Effector CD4-positive, alpha-beta T cell (primary cell): ENCODE results near the gene HCN2.

Experiments
- DNase-seq: peaks from one replicate; pipeline ENCODE4 v3.0.0-alpha.2; 2020

The HCN2 gene

DNA sequence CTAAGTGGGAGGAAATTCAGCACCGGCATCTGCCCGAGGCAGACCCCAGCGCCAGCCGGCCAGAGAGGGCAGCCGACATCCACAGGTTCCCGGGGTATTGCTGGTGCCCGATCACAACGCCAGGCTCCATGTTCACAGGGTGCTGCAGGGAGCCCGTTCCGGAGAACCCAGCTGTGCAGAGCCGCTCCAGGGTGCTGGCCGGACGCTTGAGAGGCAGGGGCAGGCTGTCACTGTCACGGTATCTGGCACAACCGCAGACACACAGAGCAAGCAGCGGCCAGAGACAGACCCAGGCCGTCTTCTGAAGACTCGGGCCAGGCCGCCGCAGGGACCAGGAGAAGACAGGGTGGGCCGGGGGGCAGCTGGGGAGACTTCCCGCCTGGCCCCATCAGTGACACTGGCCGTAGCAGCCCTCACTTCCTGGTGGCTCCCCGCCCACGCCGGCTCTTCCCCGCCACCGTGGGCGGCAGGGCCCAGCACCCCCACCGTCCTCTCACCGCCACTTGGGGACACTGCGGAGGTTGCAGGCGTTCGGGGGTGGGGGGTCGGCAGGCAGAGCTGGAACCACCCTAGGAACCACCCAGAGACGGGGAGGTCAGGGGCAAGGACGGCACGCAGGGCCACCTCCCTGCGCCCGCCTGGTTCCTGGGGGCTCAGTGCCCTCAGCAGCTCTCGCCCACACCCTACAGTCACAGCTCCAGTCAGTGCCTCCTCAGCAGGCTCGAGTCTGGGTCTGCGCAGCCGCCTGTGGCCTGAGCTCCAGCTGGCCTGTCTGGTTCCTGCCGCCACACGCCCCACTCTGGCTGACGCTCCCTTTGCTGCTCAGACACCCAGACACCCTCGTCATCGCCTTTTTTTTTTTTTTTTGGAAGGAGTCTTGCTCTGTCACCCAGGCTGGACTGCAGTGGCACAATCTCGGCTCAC is 69.5 kb downstream of the HCN2 start:
- DNase-seq, result peak; percentile 64

DNA sequence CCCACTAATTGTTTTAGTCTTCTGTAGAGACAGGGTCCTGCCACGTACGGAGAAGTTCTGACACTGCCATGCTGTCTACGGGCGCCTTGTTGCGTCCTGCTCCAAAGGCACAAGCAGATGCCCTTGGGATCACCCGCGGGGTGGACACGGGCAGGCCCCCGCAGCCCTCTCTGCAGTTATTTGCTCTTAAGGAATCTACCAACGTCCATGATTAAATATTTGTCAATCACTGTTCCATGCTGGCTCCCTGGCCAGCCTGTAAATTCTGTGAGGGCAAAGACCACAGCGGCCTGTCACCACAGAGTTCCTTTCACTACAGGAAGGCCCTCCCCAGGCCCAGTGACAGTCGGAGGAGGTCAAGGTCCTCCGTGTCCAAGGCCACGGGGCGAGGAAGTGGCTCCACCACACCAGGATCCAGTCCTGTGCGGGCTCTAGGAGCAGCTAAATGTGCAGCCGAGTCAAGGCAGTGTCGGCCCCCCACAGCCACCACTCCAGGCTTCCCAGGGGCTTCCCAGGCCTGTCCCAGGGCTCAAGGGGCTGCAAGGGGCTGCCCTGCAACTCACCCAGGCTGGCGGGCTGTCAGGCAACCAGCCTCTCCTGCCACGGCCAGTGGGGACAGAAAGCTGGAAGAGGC is 71.2 kb downstream of the HCN2 start:
- DNase-seq, result no peak

DNA sequence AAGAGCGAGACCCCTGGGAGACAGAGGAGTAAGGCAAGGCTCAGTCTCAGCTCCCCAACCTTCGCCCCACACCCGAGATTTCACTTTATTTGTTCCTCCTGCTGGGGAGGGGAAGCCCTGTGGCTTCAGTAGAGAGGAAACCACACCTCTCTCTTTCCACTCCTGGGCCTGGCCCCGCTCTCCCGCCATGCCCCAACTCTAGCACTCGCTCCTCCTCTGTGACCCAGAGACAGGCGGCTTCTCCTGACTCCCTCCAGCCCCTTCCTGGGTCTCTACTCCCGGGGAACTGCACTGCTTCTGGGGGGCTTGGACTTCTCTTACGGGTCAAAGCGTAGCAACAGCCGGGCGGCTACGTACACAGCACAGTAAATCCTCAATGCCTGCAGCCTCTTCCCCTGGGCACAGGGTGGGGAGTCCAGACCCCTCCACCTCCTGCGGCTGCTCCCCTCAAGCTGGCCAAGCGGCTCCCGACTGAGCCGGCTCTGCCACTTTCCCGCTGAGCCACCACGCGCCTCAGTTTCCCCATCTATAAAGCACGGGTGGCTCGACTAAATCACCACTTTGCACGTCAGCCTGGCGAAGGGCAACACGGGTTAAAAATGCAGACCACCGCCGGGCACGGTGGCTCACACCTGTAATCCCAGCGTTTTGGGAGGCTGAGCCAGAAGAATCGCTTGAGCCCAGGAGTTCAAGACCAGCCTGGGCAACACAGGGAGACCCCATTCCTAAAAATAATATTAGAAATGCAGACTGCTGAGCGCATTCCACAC is 71.9 kb downstream of the HCN2 start:
- peak; percentile 54 for DNase-seq

DNA sequence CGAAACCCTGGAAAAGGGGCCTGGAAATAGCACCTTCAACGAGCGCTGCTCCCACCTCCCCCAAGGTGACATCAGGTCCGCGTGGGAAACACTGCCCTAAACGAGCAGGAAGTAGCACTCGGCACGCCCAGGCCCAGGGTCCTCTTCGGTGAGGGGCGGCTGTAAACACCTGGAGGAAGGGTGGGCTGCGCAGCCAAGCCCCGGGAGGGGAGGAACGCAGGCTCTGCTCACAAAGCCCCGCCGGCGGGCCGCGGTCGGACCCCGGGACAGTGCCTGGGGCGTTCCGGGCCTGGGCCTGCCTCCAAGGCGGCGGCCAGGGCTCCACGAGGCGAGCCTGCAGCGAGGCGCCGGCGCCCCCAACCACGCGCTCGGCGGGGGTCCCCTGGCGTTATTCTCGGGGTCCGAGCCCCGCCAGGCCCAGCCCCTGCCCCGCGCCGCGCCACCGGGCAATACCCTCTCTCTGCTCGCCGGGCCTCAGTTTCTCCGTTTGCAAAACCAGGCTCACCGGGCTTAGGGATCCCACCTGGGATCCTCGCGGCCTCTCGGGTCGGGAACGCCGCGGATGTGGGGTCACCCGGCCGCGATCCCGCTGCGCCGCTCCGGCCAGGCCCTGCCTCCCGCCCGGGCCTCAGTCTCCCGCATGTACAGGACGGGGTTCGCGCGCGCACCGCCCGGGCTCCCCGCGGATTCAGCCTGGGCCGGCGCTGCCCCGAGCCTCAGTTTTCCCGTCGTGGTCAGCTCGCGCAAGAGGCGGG is 72.7 kb downstream of the HCN2 start:
- peak; percentile 61 for DNase-seq

DNA sequence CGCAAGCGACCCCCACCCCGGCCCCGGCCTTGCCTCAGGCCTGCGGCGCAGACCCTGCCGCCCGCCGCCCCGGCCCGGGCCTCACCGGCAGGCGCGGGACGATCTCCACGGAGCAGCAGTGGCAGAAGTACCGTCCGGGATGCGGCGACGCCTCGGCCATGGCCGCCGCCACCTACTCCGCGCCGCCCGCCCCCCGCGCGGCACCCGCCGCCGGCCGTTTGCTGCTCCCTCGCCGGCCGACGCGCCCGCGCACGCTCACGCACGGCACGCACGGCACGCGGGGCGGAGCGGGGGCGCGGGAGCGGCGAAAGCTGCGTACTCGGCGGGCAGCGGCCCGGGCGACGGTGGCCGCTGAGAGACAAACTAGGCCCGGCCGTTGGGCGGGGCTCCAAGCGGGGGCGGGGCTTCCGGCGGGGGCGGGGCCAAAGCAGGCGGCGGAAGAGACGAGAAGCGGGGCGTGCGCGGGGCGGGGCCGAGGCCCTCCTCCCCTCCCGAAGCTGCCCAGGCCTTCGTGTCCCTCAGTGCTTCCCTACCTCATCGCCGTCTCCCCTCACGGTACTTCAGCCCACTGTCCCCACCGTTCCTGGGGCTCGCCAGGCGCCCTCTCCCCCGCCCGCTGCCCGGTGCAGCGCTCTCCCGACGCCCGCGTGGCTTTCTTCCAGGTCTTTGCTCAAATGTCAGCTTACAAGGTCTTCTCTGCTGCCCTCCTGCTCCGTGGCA is 73.4 kb downstream of the HCN2 start, which contains the start of gene RNF126:
Gene RNF126, minus strand, starts transcription at position 253 of the 720 bp plus-strand sequence. Its CDS starts 93 bp downstream, at position 160.
- DNase-seq, result peak; percentile 87

DNA sequence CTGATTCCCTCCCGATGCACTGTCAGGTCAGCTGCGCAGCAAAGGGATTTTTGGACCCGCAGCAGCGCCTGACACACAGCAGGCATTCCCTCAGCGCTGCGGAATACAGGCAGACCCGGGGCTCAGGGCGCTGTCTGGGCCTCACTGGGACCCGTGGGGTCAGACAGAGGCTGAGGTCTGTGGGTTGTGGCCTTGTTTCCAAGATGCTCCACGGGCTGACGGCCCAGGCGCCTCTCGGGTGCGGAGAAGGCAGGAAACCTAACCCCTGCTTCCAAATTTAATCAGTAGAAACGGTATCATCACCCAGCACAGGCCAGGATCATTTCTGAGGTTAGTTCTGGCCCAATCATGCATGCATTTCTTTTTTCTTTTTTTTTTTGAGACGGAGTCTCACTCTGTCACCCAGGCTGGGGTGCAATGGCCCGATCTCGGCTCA is 74.0 kb downstream of the HCN2 start:
- no peak for DNase-seq

DNA sequence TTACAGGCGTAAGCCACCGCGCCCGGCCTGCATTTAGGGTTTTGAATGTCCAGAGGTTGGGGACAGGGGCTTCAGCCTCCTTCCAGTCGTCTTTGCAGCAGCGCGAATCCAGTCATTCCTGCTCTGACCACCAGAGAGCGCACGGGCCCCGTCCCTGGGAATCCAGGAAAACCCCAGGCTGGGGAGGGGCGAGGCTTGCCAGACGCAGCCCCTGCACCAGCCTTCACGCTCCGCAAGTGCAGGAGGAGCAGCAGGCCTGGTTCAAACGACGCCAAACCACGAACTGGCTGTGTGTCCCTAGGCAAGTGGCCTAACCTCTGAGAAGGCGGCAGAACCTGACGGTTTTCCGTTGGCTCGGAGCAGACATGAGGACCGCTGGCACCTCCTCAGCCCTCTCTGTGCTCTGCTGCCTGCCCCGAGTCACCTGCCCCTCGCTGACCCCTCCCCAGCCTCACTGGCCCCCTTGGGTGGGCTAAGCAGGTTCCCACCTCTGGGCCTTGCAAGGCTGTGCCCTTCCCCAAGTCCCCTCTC is 75.3 kb downstream of the HCN2 start:
- peak; percentile 82 for DNase-seq
